ENCODE results near the gene CACNA1C.

GRCh38 chr12:2082321-2082720 is 29.5 kb downstream of the CACNA1C start:
- no peak for TF ChIP-seq POLR2A (IDR thresholded peaks at IDR 0.05)
- TF ChIP-seq CTCF (IDR thresholded peaks at IDR 0.05): no peak
